HK-2 (cell line): ENCODE data around the gene THOC2.
"Not testable (repeated sequence)": the region's sequence is repeated elsewhere in the genome, so short reads cannot be mapped to it uniquely, and the experiment has no call there.

Experiments
- DNase-seq: peaks from one replicate; pipeline ENCODE4 v3.0.0-alpha.2; 2018; ENCODE audit not compliant: unreplicated experiment

Gene THOC2

DNA sequence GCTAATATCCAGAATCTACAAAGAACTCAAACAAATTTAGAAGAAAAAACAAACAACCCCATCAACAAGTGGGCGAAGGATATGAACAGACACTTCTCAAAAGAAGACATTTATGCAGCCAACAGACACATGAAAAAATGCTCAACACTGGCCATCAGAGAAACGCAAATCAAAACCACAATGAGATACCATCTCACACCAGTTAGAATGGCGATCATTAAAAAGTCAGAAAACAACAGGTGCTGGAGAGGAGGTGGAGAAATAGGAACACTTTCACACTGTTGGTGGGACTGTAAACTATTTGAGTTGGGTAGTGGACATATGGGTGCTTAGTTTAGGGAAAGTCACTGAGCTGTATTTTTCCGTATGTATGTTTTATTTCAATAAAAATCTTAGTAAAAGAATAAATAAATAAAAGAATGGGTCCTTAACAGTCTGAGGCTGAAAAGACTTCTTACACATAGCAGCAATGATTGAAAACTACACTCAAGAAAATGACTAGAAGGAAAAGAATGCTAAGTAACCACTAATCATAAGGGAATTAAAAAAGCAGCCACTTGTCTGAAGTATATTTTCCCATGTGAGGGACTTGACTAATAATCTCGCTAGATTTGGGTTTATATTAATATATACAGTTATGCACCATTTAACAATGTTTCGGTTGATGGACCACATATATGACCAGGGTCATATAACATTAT lies 68.2 kb downstream of the THOC2 start:
- not testable (repeated sequence) for DNase-seq

DNA sequence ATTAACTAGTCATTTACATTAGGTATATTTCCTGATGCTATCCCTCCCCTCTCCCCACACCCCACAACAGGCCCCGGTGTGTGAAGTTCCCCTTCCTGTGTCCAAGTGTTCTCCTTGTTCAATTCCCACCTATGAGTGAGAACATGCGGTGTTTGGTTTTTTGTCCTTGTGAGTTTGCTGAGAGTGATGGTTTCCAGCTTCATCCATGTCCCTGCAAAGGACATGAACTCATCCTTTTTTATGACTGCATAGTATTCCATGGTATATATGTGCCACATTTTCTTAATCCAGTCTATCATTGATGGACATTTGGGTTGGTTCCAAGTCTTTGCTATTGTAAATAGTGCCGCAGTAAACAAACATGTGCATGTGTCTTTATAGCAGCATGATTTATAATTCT lies 69.1 kb downstream of the THOC2 start:
- DNase-seq, result not testable (repeated sequence)

DNA sequence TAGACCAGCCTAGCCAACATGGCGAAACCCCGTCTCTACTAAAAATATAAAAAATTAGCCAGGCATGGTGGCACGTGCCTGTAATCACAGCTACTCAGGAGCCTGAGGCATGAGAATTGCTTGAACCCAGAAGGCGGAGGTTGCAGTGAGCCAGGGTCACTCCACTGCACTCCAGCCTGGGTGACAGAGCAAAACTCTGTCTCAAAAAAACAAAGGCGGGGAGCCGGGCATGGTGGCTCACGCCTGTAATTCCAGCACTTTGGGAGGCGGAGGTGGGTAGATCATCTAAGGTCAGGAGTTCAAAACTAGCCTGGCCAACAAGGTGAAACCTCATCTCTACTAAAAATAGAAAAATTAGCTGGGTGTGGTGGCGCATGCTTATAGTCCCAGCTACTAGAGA lies 76.3 kb downstream of the THOC2 start:
- DNase-seq, result not testable (repeated sequence)

GRCh38 chrX:123648811-123649181 lies 84.1 kb downstream of the THOC2 start:
- DNase-seq, result not testable (repeated sequence)

DNA sequence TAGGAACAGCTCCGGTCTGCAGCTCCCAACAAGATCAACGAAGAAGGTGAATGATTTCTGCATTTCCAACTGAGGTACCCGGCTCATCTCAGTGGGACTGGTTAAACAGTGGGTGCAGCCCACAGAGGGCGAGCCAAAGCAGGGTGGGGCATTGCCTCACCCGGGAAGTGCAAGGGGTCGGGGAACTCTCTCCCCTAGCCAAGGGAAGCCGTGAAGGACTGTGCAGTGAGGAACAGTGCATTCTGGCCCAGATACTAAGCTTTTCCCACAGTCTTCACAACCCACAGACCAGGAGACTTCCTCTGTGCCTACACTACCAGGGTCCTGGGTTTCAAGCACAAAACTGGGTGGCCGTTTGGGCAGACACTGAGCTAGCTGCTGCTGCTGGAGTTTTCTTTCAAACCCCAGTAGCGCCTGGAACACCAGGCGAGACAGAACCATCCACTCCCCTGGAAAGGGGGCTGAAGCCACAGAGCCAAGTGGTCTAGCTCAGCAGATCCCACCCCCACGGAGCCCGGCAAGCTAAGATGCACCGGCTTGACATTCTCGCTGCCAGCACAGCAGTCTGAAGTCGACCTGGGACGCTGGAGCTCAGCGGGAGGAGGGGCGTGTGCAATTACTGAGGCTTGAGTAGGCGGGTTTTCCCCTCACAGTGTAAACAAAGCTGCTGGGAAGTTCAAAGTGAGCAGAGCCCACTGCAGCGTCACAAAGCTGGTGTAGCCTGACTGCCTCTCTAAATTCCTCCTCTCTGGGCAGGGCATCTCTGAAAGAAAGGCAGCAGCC lies 84.6 kb downstream of the THOC2 start:
- peak; percentile 50 for DNase-seq

- DNase-seq, result no peak
These were observed 85.6 kb downstream of the THOC2 start for GRCh38 chrX:123647244-123647643.

DNA sequence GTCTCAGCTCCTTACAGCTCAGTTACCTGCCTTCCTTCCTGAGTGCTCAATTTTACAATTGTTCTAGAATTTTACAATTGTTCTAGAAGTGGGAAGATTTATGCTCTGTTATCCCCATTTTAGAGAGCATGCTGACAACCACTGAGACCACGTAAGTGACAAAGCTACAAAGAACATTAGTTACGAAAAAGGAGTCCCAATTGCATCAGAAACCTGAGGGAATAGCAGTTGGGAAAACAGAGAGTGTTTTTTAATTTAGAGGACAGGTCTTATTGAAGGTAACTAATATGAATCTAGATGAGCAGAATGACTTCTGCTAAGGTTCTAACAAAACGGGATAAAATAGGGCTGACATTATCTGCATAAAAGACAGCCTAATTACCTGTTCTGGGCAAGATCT lies 103.3 kb downstream of the THOC2 start:
- no peak for DNase-seq

DNA sequence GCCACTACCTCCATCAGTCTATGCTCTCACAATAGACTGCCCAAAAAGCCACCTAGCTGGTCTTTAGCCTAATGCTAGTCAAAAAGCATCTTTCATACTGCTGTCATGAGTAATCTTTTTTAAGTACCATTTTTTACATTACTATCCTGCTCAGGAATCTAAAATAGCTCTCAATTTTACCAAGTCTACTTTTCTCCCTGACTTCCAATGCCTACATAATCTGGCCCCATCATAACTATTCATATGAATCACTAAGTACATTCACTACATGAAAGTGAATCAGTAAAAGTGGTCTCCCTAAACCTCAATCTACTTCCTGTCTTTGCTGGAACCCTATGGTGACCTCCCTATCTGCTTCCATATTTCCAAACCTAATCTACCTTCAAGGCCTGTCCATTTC lies 105.9 kb downstream of the THOC2 start:
- DNase-seq, result no peak

DNA sequence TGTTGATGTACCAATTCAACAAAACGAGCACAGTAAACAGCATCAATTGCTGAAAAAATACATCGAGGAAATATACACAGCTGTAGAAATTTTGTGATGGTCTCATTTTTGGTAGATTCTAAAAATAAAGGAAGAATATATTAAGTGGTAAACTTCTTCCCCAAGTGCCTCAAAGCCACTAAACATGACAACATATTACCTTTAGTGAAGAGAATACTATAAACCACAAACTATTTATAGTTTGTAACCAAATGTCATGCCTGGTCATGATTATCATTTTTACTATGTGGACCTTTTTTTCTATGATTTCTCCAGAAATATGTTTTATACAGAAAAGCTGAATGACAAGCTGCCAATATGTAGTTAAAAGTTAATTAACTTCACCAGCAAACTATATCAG lies 106.9 kb downstream of the THOC2 start:
- no peak for DNase-seq

GRCh38 chrX:123625477-123625876 lies 107.4 kb downstream of the THOC2 start:
- DNase-seq, result no peak

GRCh38 chrX:123617007-123617406 lies 115.8 kb downstream of the THOC2 start:
- no peak for DNase-seq

DNA sequence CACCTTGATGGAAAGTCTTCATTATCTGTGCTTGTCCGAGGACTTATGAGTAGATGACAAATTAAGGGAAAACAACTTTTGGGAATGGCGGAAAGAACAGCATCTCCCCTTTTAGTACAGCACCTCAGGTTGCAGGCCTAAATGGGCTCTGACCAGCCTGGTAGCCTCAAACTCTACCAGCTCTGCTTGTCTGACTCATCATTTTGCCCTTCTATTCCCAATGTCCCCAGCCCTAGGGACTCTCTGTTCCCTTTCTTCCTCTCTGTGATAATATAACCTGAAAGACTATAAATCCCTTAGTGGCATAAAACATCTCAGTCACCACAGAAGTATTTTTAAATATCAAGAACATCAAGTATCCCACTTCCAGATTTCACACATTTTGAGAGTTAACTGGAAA lies 121.9 kb downstream of the THOC2 start:
- no peak for DNase-seq

DNA sequence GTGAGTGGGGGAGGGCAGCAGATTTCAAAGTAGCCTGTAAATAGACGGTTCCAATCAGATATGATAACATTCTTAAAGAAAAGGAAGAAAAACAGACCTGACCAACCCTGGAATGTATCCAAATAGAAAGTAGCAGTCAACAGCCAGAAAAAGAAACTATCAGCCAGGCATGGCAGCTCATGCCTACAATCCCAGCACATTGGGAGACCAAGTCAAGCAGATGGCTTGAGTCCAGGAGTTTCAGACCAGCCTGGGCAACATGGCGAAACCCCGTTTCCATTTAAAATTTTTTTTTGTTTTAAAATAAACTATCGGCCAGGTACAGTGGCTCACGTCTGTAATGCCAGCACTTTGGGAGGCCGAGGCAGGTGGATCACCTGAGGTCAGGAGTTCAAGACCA lies 125.0 kb downstream of the THOC2 start:
- no peak for DNase-seq

GRCh38 chrX:123607270-123607669 lies 125.6 kb downstream of the THOC2 start:
- no peak for DNase-seq

- DNase-seq, result no peak
These were observed 129.4 kb downstream of the THOC2 start for GRCh38 chrX:123603491-123603890.

DNA sequence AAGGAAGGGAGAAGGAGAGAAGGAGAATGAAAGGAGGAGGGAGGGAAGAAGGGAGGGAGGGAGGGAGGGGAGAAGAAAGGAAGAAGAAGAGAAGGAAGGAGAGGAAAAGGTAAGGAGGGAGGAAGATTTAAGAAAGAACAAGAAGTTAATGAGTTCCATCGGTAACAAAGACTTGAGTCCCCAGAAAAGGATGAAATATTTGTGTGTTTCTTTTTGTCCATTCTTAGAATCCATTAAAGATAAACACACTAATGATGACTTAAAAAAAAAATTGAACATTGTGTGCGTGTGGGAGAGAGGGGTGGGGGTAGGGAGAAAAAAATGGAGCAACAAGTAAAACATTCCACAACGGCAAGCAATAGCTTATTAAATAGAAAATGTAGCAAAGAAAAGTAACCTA lies 131.4 kb downstream of the THOC2 start:
- no peak for DNase-seq

GRCh38 chrX:123600181-123600580 lies 132.7 kb downstream of the THOC2 start:
- DNase-seq, result no peak

DNA sequence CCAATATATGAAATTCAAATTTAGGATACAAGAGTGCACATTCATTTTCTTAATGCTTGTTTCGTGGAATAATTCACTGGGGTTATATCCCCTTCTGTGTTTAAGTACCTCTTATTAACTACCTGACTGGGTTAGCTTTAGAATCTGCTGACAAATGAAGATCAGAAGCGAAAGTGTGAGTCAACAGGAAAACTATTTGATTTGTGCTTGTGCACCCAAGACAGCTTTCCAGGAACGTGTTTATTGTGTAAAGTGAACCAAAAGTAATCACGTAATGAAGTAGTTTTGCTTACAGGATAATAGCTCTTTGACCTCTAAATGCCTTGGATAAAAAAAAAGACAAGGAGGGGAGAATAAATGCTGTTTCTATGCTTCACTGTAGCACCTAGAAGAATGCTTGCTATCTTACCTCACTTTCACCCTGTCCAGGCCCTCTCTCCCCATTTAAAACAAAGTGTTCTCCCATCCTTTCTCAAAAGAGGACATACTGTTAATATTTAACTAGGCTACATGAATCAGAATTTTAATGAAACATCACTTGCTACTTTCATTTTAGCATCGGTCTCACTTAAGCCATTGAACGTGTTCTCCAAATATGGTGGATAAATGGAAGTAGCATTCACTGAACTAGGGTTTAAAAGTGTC lies 141.9 kb downstream of the THOC2 start:
- no peak for DNase-seq

GRCh38 chrX:123588723-123589122 lies 144.1 kb downstream of the THOC2 start:
- no peak for DNase-seq

GRCh38 chrX:123581586-123581985 lies 151.3 kb downstream of the THOC2 start:
- no peak for DNase-seq

- DNase-seq, result no peak
These were observed 152.1 kb downstream of the THOC2 start for GRCh38 chrX:123580792-123581191.

DNA sequence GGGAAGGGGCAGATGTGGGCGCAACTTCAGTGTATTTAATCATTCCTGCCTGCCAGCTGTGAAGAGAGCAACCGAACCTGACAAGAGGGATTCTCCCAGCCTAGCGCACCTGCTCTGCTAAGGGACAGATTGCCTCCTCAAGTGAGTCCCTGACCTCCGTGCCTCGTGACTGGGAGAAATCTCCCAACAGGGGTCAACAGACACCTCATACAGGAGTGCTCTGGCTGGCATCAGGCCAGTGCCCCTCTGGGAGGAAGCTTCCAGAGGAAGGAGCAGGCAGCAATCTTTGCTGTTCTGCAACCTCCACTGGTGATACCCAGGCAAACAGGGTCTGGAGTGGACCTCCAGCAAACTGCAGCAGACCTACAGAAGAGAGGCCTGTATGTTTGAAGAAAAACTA lies 158.8 kb downstream of the THOC2 start:
- not testable (repeated sequence) for DNase-seq

- no peak for DNase-seq
These were observed 162.8 kb downstream of the THOC2 start for GRCh38 chrX:123570011-123570590.
